HEK293T (cell line): ENCODE data around the gene FGD2.

Experiments
- CTCF ChIA-PET: fragments of 350-600 bp; formaldehyde crosslinking; extraction: SDS; loops from one replicate; lab custom pipeline; 2021; ENCODE audit warnings: antibody characterized with exemption, inconsistent platforms; lab: Yijun Ruan, JAX
- POLR2A ChIA-PET: fragments of 350-600 bp; formaldehyde crosslinking; extraction: SDS; loops from one replicate; lab custom pipeline; 2020; ENCODE audit warnings: antibody characterized with exemption, inconsistent platforms; lab: Yijun Ruan, JAX
- DNase-seq: peaks from one replicate; pipeline ENCODE4 v3.0.0; 2012; ENCODE audit warnings: mixed read lengths; ENCODE audit errors: extremely low spot score
- ARNT ChIP-seq: fragments of 450-650 bp; IDR thresholded peaks from 2 replicates; pipeline ENCODE4 v1.6.1; 2017; ENCODE audit warnings: mild to moderate bottlenecking
- BHLHE40 ChIP-seq: fragments of 450-650 bp; IDR thresholded peaks from 2 replicates; pipeline ENCODE4 v1.6.1; 2016; ENCODE audit warnings: mild to moderate bottlenecking, moderate library complexity, borderline replicate concordance
- CTBP1 ChIP-seq: fragments of 450-650 bp; IDR thresholded peaks from 2 replicates; pipeline ENCODE4 v1.6.1; 2016; ENCODE audit warnings: borderline replicate concordance
- ELF4 ChIP-seq: fragments of 450-650 bp; IDR thresholded peaks from 2 replicates; pipeline ENCODE4 v1.6.1; 2017; ENCODE audit warnings: antibody characterized with exemption
- FOXA1 ChIP-seq: fragments of 450-650 bp; IDR thresholded peaks from 2 replicates; pipeline ENCODE4 v1.6.1; 2016; ENCODE audit warnings: mild to moderate bottlenecking
- FOXK2 ChIP-seq: fragments of 450-650 bp; IDR thresholded peaks from 2 replicates; pipeline ENCODE4 v1.6.1; 2016; ENCODE audit warnings: mild to moderate bottlenecking
- FOXM1 ChIP-seq: fragments of 450-650 bp; IDR thresholded peaks from 2 replicates; pipeline ENCODE4 v1.6.1; 2017; ENCODE audit warnings: mild to moderate bottlenecking, borderline replicate concordance
- HDGF ChIP-seq: fragments of 450-650 bp; IDR thresholded peaks from 2 replicates; pipeline ENCODE4 v1.6.1; 2017; ENCODE audit warnings: antibody characterized with exemption, borderline replicate concordance
- L3MBTL2 ChIP-seq: fragments of 450-650 bp; conservative IDR thresholded peaks from 2 replicates; pipeline ENCODE4 v1.6.1; 2016; ENCODE audit warnings: mild to moderate bottlenecking
- LEF1 ChIP-seq: fragments of 450-650 bp; IDR thresholded peaks from 2 replicates; pipeline ENCODE4 v1.6.1; 2017; ENCODE audit warnings: mild to moderate bottlenecking, borderline replicate concordance
- NFRKB ChIP-seq: fragments of 450-650 bp; IDR thresholded peaks from 2 replicates; pipeline ENCODE4 v1.6.1; 2016; ENCODE audit warnings: mild to moderate bottlenecking, moderate library complexity
- SP1 ChIP-seq: fragments of 450-650 bp; IDR thresholded peaks from 2 replicates; pipeline ENCODE4 v1.6.1; 2017
- SUZ12 ChIP-seq: fragments of 450-650 bp; IDR thresholded peaks from 2 replicates; pipeline ENCODE4 v1.6.1; 2016; ENCODE audit warnings: mild to moderate bottlenecking
- TARDBP ChIP-seq: fragments of 450-650 bp; IDR thresholded peaks from 2 replicates; pipeline ENCODE4 v1.6.1; 2016
- ZNF384 ChIP-seq: fragments of 450-650 bp; IDR thresholded peaks from 2 replicates; pipeline ENCODE4 v1.6.1; 2016
- TF ChIP-seq, protein P1 (sequence below): fragments of 450-650 bp; IDR thresholded peaks from 2 replicates; pipeline ENCODE4 v1.6.1; 2016

FGD2 gene

DNA sequence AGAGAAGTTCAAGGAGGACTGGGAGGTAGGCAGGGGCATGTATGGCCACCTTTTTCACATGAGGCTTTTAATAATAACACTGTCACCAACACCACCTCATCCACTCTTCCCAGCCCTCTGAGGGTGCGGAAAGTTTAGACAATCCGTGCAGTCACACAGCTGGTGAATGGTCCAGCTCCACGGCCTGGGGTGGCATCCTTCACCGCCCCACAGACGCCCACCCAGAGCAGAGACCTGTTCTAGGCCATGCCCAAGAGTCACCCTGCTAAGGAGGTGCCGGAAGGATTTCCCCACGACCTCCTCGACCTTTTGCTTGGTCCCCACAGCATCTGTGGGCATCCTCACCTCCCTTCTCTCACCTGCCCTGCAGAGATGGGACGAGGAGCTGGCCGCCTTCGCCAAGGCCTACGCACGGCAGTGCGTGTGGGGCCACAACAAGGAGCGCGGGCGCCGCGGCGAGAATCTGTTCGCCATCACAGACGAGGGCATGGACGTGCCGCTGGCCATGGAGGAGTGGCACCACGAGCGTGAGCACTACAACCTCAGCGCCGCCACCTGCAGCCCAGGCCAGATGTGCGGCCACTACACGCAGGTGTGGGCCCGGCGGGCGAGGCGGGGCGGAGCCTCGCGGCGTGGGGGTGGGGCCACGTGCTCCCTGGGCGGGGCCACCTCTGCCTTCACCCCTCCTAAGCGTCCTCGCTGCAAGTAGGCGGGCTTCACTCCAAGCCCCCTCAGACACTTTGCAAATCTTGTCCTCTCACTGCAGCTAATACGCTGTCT, 46.5 kb upstream of the FGD2 start:
- ChIA-PET CTCF (no interaction called here), POLR2A (no interaction called here)
- TF ChIP-seq FOXM1 (no peak), SUZ12 (no peak), ZNF384 (no peak)
- DNase-seq: no peak

DNA sequence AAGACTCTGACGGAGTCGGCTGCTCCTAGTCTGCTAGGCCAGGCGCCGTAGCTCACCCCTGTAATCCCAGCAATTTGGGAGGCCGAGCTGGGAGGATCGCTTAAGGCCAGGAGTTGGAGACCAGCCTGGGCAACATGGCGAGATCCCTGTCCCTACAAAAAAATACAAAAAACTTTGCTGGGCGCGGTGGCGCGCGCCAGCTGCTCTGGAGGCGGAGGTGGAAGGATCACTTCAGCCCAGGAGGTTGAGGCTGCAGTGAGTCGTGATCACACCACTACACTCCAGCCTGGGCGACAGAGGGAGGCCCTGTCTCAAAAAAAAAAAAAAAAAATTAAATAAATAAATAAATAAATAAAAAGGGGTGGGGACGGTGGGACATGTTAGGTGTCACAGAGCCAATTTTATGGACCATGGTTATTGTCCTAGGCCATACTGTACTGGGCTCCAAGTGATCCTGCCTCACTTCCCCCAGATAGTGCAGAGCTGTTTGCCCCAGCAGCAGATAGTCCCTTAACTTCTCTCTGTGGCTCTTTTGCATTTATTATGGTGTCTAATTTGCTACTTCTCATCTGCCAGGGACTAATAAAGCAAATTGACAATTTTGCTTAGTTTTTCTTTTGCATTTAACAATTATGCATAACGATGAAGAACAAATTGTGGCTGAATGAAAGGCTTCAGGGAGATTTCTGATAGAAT, 45.8 kb upstream of the FGD2 start:
- POLR2A ChIA-PET: no interaction called here
- CTCF ChIA-PET: no interaction called here
- no peak for DNase-seq
- no peak for TF ChIP-seq FOXK2
- TF ChIP-seq FOXA1: no peak
- no peak for TF ChIP-seq ELF4
- no peak for TF ChIP-seq NFRKB
- TF ChIP-seq ZNF384: no peak
- TF ChIP-seq LEF1: no peak
- no peak for TF ChIP-seq HDGF
- no peak for TF ChIP-seq SP1
- TF ChIP-seq, protein P1, sequence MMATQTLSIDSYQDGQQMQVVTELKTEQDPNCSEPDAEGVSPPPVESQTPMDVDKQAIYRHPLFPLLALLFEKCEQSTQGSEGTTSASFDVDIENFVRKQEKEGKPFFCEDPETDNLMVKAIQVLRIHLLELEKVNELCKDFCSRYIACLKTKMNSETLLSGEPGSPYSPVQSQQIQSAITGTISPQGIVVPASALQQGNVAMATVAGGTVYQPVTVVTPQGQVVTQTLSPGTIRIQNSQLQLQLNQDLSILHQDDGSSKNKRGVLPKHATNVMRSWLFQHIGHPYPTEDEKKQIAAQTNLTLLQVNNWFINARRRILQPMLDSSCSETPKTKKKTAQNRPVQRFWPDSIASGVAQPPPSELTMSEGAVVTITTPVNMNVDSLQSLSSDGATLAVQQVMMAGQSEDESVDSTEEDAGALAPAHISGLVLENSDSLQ: no peak
- TF ChIP-seq BHLHE40: no peak
- TF ChIP-seq SUZ12: no peak
- TF ChIP-seq TARDBP: no peak
- TF ChIP-seq FOXM1: no peak
- no peak for TF ChIP-seq CTBP1
- TF ChIP-seq L3MBTL2: no peak
- no peak for TF ChIP-seq ARNT

DNA sequence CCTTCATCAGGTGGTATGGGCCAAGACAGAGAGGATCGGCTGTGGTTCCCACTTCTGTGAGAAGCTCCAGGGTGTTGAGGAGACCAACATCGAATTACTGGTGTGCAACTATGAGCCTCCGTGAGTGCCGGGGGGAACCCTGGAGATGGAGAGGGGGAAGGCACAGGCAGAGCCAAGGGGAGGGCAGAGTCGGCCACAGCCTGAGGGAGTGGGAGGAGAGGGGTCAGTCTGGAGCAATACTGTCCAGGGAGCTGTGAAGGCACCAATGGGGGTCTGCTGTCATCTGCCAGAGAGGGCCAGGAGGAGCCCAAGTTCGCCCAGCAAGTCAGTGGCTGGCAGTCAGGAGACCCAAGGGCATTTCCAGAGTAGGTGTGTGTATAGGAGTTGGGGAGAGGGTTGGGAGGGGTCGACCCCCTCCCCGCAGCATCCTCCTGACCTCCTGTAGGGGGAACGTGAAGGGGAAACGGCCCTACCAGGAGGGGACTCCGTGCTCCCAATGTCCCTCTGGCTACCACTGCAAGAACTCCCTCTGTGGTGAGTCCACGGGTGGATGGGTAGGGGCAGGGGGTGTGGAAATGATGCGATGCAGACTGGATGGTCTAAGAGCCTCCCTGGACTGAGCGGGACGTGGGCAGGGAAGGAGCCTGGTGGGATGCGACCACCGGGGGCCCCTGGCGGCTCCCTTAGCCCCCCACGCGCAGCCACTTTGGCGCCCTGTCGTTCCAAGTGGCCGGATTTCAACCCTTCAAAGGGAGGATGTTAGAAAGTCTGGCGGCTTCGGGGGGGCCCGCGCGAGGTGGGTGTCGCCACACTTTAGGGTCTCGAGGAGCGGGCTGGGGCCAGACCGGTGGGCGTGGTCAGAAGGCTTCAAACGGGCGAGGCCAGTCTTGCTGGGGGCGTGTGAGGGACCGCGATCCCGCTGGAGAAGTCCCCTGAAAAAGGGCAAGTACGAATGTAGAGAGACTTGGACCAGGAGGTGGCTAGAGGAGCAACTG, 43.7 kb upstream of the FGD2 start:
- no peak for DNase-seq
- TF ChIP-seq TARDBP (no peak), LEF1 (no peak), ELF4 (no peak)
- ChIA-PET CTCF (no interaction called here), POLR2A (interaction anchor here (1.2 kb wide), 1 partner anchor 24 kb away, joined by 3 read pairs; the partner anchor contains the start of gene MTCH1)

DNA sequence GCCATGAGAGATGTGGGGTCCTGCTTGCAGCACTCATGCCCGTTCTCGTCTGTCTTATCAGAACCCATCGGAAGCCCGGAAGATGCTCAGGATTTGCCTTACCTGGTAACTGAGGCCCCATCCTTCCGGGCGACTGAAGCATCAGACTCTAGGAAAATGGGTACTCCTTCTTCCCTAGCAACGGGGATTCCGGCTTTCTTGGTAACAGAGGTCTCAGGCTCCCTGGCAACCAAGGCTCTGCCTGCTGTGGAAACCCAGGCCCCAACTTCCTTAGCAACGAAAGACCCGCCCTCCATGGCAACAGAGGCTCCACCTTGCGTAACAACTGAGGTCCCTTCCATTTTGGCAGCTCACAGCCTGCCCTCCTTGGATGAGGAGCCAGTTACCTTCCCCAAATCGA, 42.6 kb upstream of the FGD2 start:
- POLR2A ChIA-PET: no interaction called here
- CTCF ChIA-PET: interaction anchor here (0.9 kb wide), 1 partner anchor 15 kb away, joined by 3 read pairs; no protein-coding TSS in a partner anchor
- DNase-seq: no peak
- TF ChIP-seq SP1 (no peak), CTBP1 (no peak), HDGF (no peak), FOXK2 (no peak), TARDBP (no peak), NFRKB (no peak), ELF4 (no peak), ARNT (no peak), FOXA1 (no peak), L3MBTL2 (no peak), LEF1 (no peak), ZNF384 (no peak), BHLHE40 (no peak)
- TF ChIP-seq, protein P1: no peak

DNA sequence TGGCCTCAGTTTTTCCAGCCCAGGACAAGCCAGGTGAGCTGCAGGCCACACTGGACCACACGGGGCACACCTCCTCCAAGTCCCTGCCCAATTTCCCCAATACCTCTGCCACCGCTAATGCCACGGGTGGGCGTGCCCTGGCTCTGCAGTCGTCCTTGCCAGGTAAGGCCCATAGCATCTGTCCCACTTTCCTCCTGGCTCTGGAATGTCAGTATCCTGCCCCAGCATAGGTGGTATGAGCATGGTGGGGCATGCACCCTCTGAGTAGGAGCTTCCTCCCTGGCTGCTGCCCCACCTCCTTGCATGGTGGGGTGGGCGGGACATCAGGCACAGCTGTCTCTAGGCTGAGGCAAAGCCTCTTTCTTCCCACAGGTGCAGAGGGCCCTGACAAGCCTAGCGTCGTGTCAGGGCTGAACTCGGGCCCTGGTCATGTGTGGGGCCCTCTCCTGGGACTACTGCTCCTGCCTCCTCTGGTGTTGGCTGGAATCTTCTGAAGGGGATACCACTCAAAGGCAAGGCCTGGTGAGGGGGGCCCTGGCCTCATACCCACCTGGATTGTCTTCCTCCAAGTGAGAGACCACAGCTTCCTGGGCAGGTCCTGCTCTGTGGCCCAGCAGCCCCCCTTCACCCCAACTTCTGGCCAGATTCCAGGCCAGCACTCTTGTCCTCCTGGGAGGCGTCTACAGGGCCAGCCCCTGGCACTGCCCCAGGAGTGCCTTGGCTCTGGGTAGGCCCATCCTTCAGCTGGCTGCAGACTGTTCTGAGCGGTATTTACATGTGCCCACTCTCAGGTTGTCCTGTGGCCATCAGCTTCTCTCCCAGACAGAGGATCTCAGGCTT, 41.8 kb upstream of the FGD2 start:
- POLR2A ChIA-PET: interaction anchor here (1.1 kb wide), 1 partner anchor 10 kb away, joined by 3 read pairs; no protein-coding TSS in a partner anchor
- TF ChIP-seq ARNT (no peak), LEF1 (no peak), SUZ12 (no peak)
- DNase-seq: no peak
- CTCF ChIA-PET: interaction anchor here (0.9 kb wide), 1 partner anchor 14 kb away, joined by 3 read pairs; no protein-coding TSS in a partner anchor

DNA sequence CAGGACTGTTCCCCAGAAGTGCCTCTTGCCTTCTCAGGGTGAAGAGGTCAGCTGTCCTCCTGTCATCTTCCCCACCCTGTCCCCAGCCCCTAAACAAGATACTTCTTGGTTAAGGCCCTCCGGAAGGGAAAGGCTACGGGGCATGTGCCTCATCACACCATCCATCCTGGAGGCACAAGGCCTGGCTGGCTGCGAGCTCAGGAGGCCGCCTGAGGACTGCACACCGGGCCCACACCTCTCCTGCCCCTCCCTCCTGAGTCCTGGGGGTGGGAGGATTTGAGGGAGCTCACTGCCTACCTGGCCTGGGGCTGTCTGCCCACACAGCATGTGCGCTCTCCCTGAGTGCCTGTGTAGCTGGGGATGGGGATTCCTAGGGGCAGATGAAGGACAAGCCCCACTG, 41.1 kb upstream of the FGD2 start:
- no peak for DNase-seq
- TF ChIP-seq FOXK2: no peak
- no peak for TF ChIP-seq FOXA1
- no peak for TF ChIP-seq BHLHE40
- no peak for TF ChIP-seq NFRKB
- TF ChIP-seq SP1: no peak
- TF ChIP-seq SUZ12: no peak
- TF ChIP-seq LEF1: no peak
- TF ChIP-seq FOXM1: no peak
- no peak for TF ChIP-seq ELF4
- TF ChIP-seq TARDBP: no peak
- TF ChIP-seq CTBP1: no peak
- POLR2A ChIA-PET: interaction anchor here (1.1 kb wide), 1 partner anchor 11 kb away, joined by 3 read pairs; no protein-coding TSS in a partner anchor
- CTCF ChIA-PET: no interaction called here
